Body of pancreas (tissue), 4 donors: ENCODE data around the gene CDS2. TPM values are rescaled to one million over a fixed set of nuclear protein-coding genes. Genes with fewer than 3 reads are reported as not detected.

Source experiments
- ATAC-seq: fragments of 150-250 bp; one replicate; pipeline ENCODE4 v1.9.1; 2016
- DNase-seq, 4 donors: peaks; one replicate each; pipeline ENCODE4 v3.0.0-alpha.2; 2019
- H3K27ac ChIP-seq, 4 donors: fragments of 200-600 bp; sonication (generic); 1 replicate in 3 of 4; 2 replicates in 1 of 4; pipeline versions ENCODE4 v1.5.1 to v1.6.1; 2016 to 2019; ENCODE audit warnings: mild to moderate bottlenecking in 1 of 4, mixed read lengths in 1 of 4, moderate library complexity in 1 of 4
- H3K27me3 ChIP-seq, 2 donors: fragments of 200-600 bp; sonication (generic); one replicate each; pipeline ENCODE4 v1.6.0; 2016; ENCODE audit warnings: mild to moderate bottlenecking in 1 of 2
- H3K36me3 ChIP-seq, 2 donors: fragments of 200-600 bp; sonication (generic); replicated peaks in 1 of 2; 2 replicates each; pipeline ENCODE4 v1.5.1; 2016; ENCODE audit warnings: low read depth in 2 of 2; ENCODE audit not compliant: insufficient read depth in 1 of 2
- H3K4me1 ChIP-seq: fragments of 200-600 bp; sonication (generic); one replicate; pipeline ENCODE4 v1.6.0; 2016
- H3K4me3 ChIP-seq, 2 donors: fragments of 200-600 bp; sonication (generic); 1 replicate in 1 of 2; 2 replicates in 1 of 2; pipeline ENCODE4 v1.5.1; 2016 to 2019
- H3K9me3 ChIP-seq, 3 donors: fragments of 200-600 bp; sonication (generic); 1 replicate in 2 of 3; 2 replicates in 1 of 3; pipeline ENCODE4 v1.5.1; 2016
- CTCF ChIP-seq, 7 experiments: fragments of 450-650 bp in 4 of 7; fragments of 200-600 bp in 3 of 7; sonication (generic) in 3 of 7; IDR thresholded peaks; one replicate each; pipeline ENCODE4 v1.5.1; 2016 to 2019; ENCODE audit warnings: antibody characterized with exemption in 7 of 7
- POLR2A ChIP-seq, 3 donors: fragments of 450-650 bp; IDR thresholded peaks; one replicate each; pipeline ENCODE4 v1.6.1; 2016; ENCODE audit warnings: antibody characterized with exemption in 3 of 3, mild to moderate bottlenecking in 2 of 3
- WGBS, 2 donors: methylation state at CpG; one replicate each; pipeline ENCODE4 v1.1.5; 2017; 5-methylcytosine and 5-hydroxymethylcytosine counted together
- intact Hi-C: fragments of 100-400 bp; cut with DNase I; formaldehyde crosslinking; loops from one replicate; pipeline ENCODE4 v1.15.1; 2023
- total RNA-seq, 2 donors: library from RNA; depleted of rRNA; stranded (reverse); fragments of >200 nt; gene quantifications; one replicate each; pipeline ENCODE4 v1.1.0, GENCODE V29; 2016

CDS2 gene
- total RNA-seq, 2 donors from 2014 or later: 10.2 to 13.5 TPM

- no peaks in the 10 kb centered on the region for H3K27me3 ChIP-seq
- peak overlapping the region in 1 of 4 donors; percentile 2 for H3K27ac ChIP-seq
- ATAC-seq: no peak
- no peaks in the 10 kb centered on the region for H3K9me3 ChIP-seq
- no peak for DNase-seq
- no peak for TF ChIP-seq CTCF (IDR thresholded peaks at IDR 0.05)
- no peak for TF ChIP-seq POLR2A (IDR thresholded peaks at IDR 0.05)
- 70 to 74% methylated on average over 8 of the region's 8 CpGs for WGBS, 2 donors
- intact Hi-C loops: no loop called here
- H3K4me1 ChIP-seq: peaks cover 6% of the 10 kb centered on the region
- no peak overlapping the region for H3K4me3 ChIP-seq
- H3K36me3 ChIP-seq: no peaks in the 10 kb centered on the region
Measured at GRCh38 chr20:5172167-5172601, 45.4 kb downstream of the CDS2 start.

GRCh38 chr20:5172903-5173463, 46.2 kb downstream of the CDS2 start:
- Histone ChIP-seq H3K9me3 (no peaks in the 10 kb centered on the region), H3K4me3 (no peak overlapping the region), H3K27ac (no peak overlapping the region), H3K4me1 (peaks cover 6% of the 10 kb centered on the region), H3K36me3 (no peaks in the 10 kb centered on the region), H3K27me3 (no peaks in the 10 kb centered on the region)
- intact Hi-C loops: no loop called here
- no peak for ATAC-seq
- no peak for DNase-seq
- 96% methylated on average over 7 to 8 of the region's 8 CpGs for WGBS, 2 donors
- TF ChIP-seq POLR2A (IDR thresholded peaks at IDR 0.05): no peak
- no peak for TF ChIP-seq CTCF (IDR thresholded peaks at IDR 0.05)

- TF ChIP-seq CTCF (IDR thresholded peaks at IDR 0.05): no peak
- no peaks in the 10 kb centered on the region for H3K36me3 ChIP-seq
- intact Hi-C loops: no loop called here
- no peak for ATAC-seq
- peaks cover 4% of the 10 kb centered on the region for H3K4me1 ChIP-seq
- H3K4me3 ChIP-seq: no peak overlapping the region
- H3K9me3 ChIP-seq: no peaks in the 10 kb centered on the region
- 74 to 78% methylated on average over 4 of the region's 4 CpGs for WGBS, 2 donors
- DNase-seq: no peak
- H3K27ac ChIP-seq: no peak overlapping the region
- H3K27me3 ChIP-seq: no peaks in the 10 kb centered on the region
Measured at GRCh38 chr20:5173751-5174150, 46.9 kb downstream of the CDS2 start.

GRCh38 chr20:5177071-5177470, 50.3 kb downstream of the CDS2 start:
- no peaks in the 10 kb centered on the region for H3K27me3 ChIP-seq
- 73 to 77% methylated on average over 6 of the region's 6 CpGs for WGBS, 2 donors
- H3K4me3 ChIP-seq: no peak overlapping the region
- ATAC-seq: no peak
- TF ChIP-seq CTCF (IDR thresholded peaks at IDR 0.05): no peak
- no peak for TF ChIP-seq POLR2A (IDR thresholded peaks at IDR 0.05)
- no peak for DNase-seq
- no peak overlapping the region for H3K27ac ChIP-seq
- H3K9me3 ChIP-seq: no peaks in the 10 kb centered on the region
- peaks cover 0 to 2% of the 10 kb centered on the region in 2 donors for H3K36me3 ChIP-seq
- intact Hi-C loops: loop anchor here (5.0 kb wide), 1 partner anchor 35 kb away; no protein-coding TSS in a partner anchor
- H3K4me1 ChIP-seq: no peaks in the 10 kb centered on the region

- Histone ChIP-seq H3K4me3 (no peak overlapping the region), H3K9me3 (no peaks in the 10 kb centered on the region), H3K27ac (no peak overlapping the region), H3K27me3 (no peaks in the 10 kb centered on the region), H3K4me1 (no peaks in the 10 kb centered on the region), H3K36me3 (peaks cover 0 to 2% of the 10 kb centered on the region in 2 donors)
- 87 to 91% methylated on average over 3 of the region's 3 CpGs for WGBS, 2 donors
- intact Hi-C loops: loop anchor here (5.0 kb wide), 1 partner anchor 36 kb away; no protein-coding TSS in a partner anchor
- no peak for TF ChIP-seq CTCF (IDR thresholded peaks at IDR 0.05)
- TF ChIP-seq POLR2A (IDR thresholded peaks at IDR 0.05): no peak
- no peak for DNase-seq
- ATAC-seq: no peak
Measured at GRCh38 chr20:5178046-5178445, 51.2 kb downstream of the CDS2 start.
